Activated B cell treated with CpG ODN at 0.5 μM for 24 hours (primary cell): ENCODE data around the gene BTBD6. TPM values are rescaled to one million over a fixed set of nuclear protein-coding genes. Genes with fewer than 3 reads are reported as not detected.

Source experiments
- ATAC-seq: fragments of 200-7000 bp; cut with Tn5 transposase; one replicate; pipeline ENCODE4 v1.10.0; 2021; ENCODE audit warnings: low read depth, mild to moderate bottlenecking, moderate library complexity
- CTCF ChIA-PET: fragments of 350-600 bp; sonication (Branson Sonifier 250); formaldehyde crosslinking; loops from one replicate; lab custom pipeline; 2021; ENCODE audit warnings: antibody characterized with exemption; lab: Charles Lee
- POLR2A ChIA-PET: fragments of 350-600 bp; sonication (Branson Sonifier 250); formaldehyde crosslinking; loops from one replicate; lab custom pipeline; 2021; ENCODE audit warnings: antibody characterized with exemption; lab: Charles Lee
- DNase-seq: peaks from one replicate; pipeline ENCODE4 v3.0.0; 2022
- H3K27ac Mint-ChIP-seq: one replicate; pipeline ENCODE4 v1.8.0; 2020; ENCODE audit warnings: mixed read lengths
- H3K27me3 Mint-ChIP-seq: one replicate; pipeline ENCODE4 v1.8.0; 2021; ENCODE audit warnings: mixed read lengths
- H3K36me3 Mint-ChIP-seq: one replicate; pipeline ENCODE4 v1.8.0; 2021; ENCODE audit warnings: low read depth, mixed read lengths
- H3K4me1 Mint-ChIP-seq: one replicate; pipeline ENCODE4 v1.8.0; 2021; ENCODE audit warnings: mixed read lengths
- H3K4me3 Mint-ChIP-seq: one replicate; pipeline ENCODE4 v1.8.0; 2020; ENCODE audit warnings: mild to moderate bottlenecking, mixed read lengths
- H3K9me3 Mint-ChIP-seq: one replicate; pipeline ENCODE4 v1.8.0; 2020; ENCODE audit warnings: mixed read lengths
- intact Hi-C: fragments of 100-400 bp; cut with micrococcal nuclease; formaldehyde crosslinking; loops from one replicate; pipeline ENCODE4 v1.15.1; 2024
- total RNA-seq: library from RNA; stranded (reverse); gene quantifications from 2 replicates; pipeline ENCODE4 v1.2.3, GENCODE V29; 2022
- TF ChIP-seq, protein P1 (sequence below): fragments of 200-600 bp; IDR thresholded peaks from one replicate; pipeline ENCODE4 v1.8.0; 2022; ENCODE audit warnings: antibody characterized with exemption, mild to moderate bottlenecking

The BTBD6 gene
- total RNA-seq, 1 donor from 2014 or later, result 21.0 TPM

DNA sequence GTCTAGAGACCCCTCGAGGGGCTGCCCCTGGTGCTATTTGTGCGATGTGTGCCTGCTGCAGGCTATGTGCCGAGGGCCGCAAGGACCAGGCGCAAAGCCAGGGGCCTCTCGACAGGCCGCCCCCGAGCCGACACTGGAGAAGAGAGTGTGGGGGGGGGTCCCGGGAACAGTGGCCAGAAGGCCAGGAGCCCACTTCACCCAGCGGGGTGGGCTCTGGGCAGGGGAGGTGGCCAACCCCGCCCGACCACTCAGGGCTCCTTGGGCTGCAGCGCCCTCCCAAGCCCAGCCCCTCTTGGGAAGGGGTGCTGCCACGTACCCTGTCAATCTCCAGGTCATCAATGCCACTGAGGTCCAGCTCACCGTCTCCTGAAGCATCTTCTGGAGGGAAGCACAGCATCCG is 28.6 kb upstream of the BTBD6 start:
- intact Hi-C loops, result no loop called here

DNA sequence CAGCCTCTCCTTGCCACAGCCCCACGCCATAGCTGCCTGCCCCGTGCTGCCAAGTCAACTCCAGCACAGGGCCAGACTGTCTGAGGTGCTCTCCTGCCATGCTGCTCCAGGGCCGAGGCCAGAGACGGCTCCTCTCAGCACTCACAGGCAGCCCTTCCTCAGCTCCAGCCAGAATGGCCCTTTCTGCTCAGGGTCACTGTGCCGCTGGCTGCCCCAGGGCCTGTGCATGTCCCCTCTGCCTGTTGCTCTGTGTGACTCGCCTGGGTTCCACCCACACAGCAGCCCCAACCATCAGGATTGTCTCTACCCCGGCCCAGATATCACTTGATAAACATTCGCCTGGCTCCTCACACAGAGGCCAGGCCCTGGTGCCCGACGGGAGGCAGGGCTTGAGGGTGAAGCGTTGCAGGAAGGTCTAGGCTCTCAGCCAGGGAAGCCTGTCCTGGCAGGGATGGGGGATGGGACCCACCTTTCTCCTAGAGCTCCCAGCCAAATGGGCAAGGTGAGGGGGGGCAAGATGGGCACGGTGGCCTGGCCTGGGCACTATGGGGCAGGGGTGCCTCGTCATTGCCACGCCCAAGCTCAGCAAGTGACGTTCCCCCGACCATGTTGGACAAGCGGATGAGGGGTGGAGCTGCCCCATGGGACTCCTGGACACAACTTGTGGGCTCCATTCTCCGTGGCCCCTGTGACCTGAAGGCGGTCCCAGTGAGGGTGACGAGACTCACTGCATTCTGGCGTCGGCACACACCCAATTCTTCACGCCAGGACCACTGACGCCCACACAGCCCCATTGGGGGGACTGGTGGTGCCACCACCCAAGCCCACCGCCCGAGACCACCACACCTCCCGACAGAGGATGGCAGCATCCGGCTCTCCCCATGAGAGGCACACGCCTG is 27.4 kb upstream of the BTBD6 start:
- no peaks in the 10 kb centered on the region for H3K9me3 Mint-ChIP-seq
- TF ChIP-seq, protein P1, sequence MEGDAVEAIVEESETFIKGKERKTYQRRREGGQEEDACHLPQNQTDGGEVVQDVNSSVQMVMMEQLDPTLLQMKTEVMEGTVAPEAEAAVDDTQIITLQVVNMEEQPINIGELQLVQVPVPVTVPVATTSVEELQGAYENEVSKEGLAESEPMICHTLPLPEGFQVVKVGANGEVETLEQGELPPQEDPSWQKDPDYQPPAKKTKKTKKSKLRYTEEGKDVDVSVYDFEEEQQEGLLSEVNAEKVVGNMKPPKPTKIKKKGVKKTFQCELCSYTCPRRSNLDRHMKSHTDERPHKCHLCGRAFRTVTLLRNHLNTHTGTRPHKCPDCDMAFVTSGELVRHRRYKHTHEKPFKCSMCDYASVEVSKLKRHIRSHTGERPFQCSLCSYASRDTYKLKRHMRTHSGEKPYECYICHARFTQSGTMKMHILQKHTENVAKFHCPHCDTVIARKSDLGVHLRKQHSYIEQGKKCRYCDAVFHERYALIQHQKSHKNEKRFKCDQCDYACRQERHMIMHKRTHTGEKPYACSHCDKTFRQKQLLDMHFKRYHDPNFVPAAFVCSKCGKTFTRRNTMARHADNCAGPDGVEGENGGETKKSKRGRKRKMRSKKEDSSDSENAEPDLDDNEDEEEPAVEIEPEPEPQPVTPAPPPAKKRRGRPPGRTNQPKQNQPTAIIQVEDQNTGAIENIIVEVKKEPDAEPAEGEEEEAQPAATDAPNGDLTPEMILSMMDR, result no peak
- ChIA-PET CTCF (no interaction called here), POLR2A (no interaction called here)
- H3K4me1 Mint-ChIP-seq, result no peaks in the 10 kb centered on the region
- DNase-seq, result no peak
- H3K4me3 Mint-ChIP-seq, result no peak overlapping the region
- no peak for ATAC-seq
- peaks cover 77% of the 10 kb centered on the region for H3K36me3 Mint-ChIP-seq
- intact Hi-C loops, result no loop called here
- no peaks in the 10 kb centered on the region for H3K27me3 Mint-ChIP-seq
- no peak overlapping the region for H3K27ac Mint-ChIP-seq

More for the DNA sequence above, 28.6 kb upstream of the BTBD6 start:
- Mint-ChIP-seq H3K4me3 (no peak overlapping the region), H3K4me1 (no peaks in the 10 kb centered on the region), H3K27me3 (no peaks in the 10 kb centered on the region), H3K27ac (no peak overlapping the region), H3K9me3 (no peaks in the 10 kb centered on the region), H3K36me3 (peaks cover 70% of the 10 kb centered on the region)
- POLR2A ChIA-PET, result no interaction called here
- ATAC-seq (no peak), DNase-seq (no peak)
- CTCF ChIA-PET, result no interaction called here
- TF ChIP-seq, protein P1, result no peak

DNA sequence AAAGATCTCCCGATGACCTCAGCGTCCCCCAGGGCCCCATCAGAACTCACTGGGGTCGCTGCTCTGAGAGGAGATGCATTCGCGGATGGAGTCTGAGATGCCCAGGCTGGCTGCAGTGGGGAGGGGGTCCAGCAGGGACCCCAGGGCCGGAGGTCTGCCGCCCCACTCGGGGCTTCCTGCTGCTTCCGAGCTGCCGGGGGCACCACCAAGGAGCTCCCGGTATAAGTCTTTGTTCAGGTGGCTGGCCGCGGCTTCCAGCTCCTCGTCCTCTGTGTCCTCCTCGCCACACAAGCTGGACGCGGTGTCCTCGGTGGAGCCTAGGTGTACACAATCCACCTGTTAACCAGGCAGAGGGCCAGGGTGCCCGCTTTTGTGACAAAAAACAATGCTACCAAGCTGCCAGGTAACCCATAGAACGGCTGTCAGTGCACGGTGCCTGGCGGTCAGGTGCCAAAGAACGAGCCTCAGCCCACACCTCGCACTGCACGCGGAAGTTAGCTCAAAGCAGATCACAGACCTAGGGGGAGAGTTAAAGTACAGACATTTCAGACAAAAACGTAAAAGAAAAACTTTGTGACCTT is 26.6 kb upstream of the BTBD6 start:
- ATAC-seq (no peak), DNase-seq (no peak)
- Mint-ChIP-seq H3K27ac (no peak overlapping the region), H3K9me3 (no peaks in the 10 kb centered on the region), H3K4me3 (no peak overlapping the region), H3K4me1 (no peaks in the 10 kb centered on the region), H3K27me3 (no peaks in the 10 kb centered on the region), H3K36me3 (peaks cover 82% of the 10 kb centered on the region)
- ChIA-PET CTCF (no interaction called here), POLR2A (no interaction called here)
- intact Hi-C loops, result no loop called here
- TF ChIP-seq, protein P1, result no peak

DNA sequence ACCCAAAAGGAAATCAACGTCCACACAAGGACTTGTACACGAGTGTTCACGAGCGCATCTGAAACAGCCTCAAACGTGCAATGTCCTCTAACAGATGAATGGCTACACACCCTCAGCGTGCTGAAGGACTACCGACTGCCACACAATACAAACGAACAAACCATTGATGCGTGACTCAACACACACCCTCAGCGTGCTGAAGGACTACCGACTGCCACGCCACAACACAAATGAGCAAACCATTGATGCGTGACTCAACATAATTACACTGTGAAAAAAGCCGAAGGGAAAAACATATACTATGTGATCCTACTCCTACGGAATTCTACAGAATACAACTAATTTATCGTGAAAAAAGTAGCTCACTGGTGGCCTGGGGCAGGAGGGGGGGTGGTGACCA is 25.1 kb upstream of the BTBD6 start:
- ATAC-seq, result no peak
- peaks cover 71% of the 10 kb centered on the region for H3K36me3 Mint-ChIP-seq
- CTCF ChIA-PET, result no interaction called here

More for the DNA sequence above, 25.1 kb upstream of the BTBD6 start:
- H3K4me1 Mint-ChIP-seq, result no peaks in the 10 kb centered on the region
- intact Hi-C loops, result no loop called here
- TF ChIP-seq, protein P1, result no peak
- H3K9me3 Mint-ChIP-seq, result no peaks in the 10 kb centered on the region
- H3K4me3 Mint-ChIP-seq, result no peak overlapping the region
- POLR2A ChIA-PET, result no interaction called here
- H3K27me3 Mint-ChIP-seq, result no peaks in the 10 kb centered on the region
- H3K27ac Mint-ChIP-seq, result no peak overlapping the region
- no peak for DNase-seq
